ENCODE results near the gene NPLOC4.

The NPLOC4 gene

GRCh38 chr17:81583589-81584342, 53.1 kb downstream of the NPLOC4 start:
- no peak for DNase-seq (ENCODE audit: low spot score)

GRCh38 chr17:81582749-81583148, 54.2 kb downstream of the NPLOC4 start:
- DNase-seq (ENCODE audit: low spot score): no peak

- no peak for DNase-seq (ENCODE audit: low spot score)
Measured at GRCh38 chr17:81582341-81582740, 54.6 kb downstream of the NPLOC4 start.

- no peak for DNase-seq (ENCODE audit: low spot score)
Measured at GRCh38 chr17:81581758-81582157, 55.2 kb downstream of the NPLOC4 start.

GRCh38 chr17:81580481-81580880, 56.4 kb downstream of the NPLOC4 start:
- DNase-seq (ENCODE audit: low spot score): no peak

- no peak for DNase-seq (ENCODE audit: low spot score)
Measured at GRCh38 chr17:81579821-81580321, 57.0 kb downstream of the NPLOC4 start.

- peak; percentile 37 for DNase-seq (ENCODE audit: low spot score)
Measured at GRCh38 chr17:81579298-81579697, 57.6 kb downstream of the NPLOC4 start.

- DNase-seq (ENCODE audit: low spot score): no peak
Measured at GRCh38 chr17:81578561-81579225, 58.2 kb downstream of the NPLOC4 start.

GRCh38 chr17:81578038-81578441, 58.9 kb downstream of the NPLOC4 start:
- no peak for DNase-seq (ENCODE audit: low spot score)

GRCh38 chr17:81577278-81578000, 59.5 kb downstream of the NPLOC4 start:
- DNase-seq (ENCODE audit: low spot score): peak; percentile 36

- DNase-seq (ENCODE audit: low spot score): peak; percentile 51
Measured at GRCh38 chr17:81576621-81577277, 60.2 kb downstream of the NPLOC4 start.

- DNase-seq (ENCODE audit: low spot score): no peak
Measured at GRCh38 chr17:81575836-81576235, 61.1 kb downstream of the NPLOC4 start.

- no peak for DNase-seq (ENCODE audit: low spot score)
Measured at GRCh38 chr17:81574643-81574956, 62.3 kb downstream of the NPLOC4 start.

- peak; percentile 75 for DNase-seq (ENCODE audit: low spot score)
Measured at GRCh38 chr17:81573794-81574642, 62.9 kb downstream of the NPLOC4 start.

- peak; percentile 45 for DNase-seq (ENCODE audit: low spot score)
Measured at GRCh38 chr17:81572563-81573168, 64.2 kb downstream of the NPLOC4 start.

- peak; percentile 18 for DNase-seq (ENCODE audit: low spot score)
Measured at GRCh38 chr17:81570964-81571363, 65.9 kb downstream of the NPLOC4 start.

GRCh38 chr17:81569986-81570514, 66.9 kb downstream of the NPLOC4 start:
- peak; percentile 25 for DNase-seq (ENCODE audit: low spot score)

- no peak for DNase-seq (ENCODE audit: low spot score)
Measured at GRCh38 chr17:81568416-81568815, 68.5 kb downstream of the NPLOC4 start.

GRCh38 chr17:81567191-81567590, 69.7 kb downstream of the NPLOC4 start:
- no peak for DNase-seq (ENCODE audit: low spot score)

GRCh38 chr17:81566461-81567126, 70.3 kb downstream of the NPLOC4 start:
- no peak for DNase-seq (ENCODE audit: low spot score)

Data from D341Med (cell line).